SU-DHL-6 (cell line): Measurements from ENCODE around the gene PLIN5.

Experiments
- H2AFZ ChIP-seq: fragments of 200-600 bp; sonication (generic); 2 replicates; pipeline ENCODE4 v1.6.1; 2014; ENCODE audit warnings: low read depth, mild to moderate bottlenecking, moderate library complexity, mixed read lengths, antibody characterized with exemption, low read length; ENCODE audit not compliant: severe bottlenecking
- H3F3A ChIP-seq: fragments of 200-600 bp; shearing (Covaris generic); 2 replicates; pipeline ENCODE4 v1.6.0; 2016; ENCODE audit warnings: antibody characterized with exemption, mild to moderate bottlenecking; ENCODE audit not compliant: insufficient read depth
- H3K27ac ChIP-seq: fragments of 200-600 bp; sonication (generic); 2 replicates; pipeline ENCODE4 v1.5.1; 2016; ENCODE audit warnings: low read depth, mild to moderate bottlenecking, low read length, moderate library complexity, mixed read lengths
- H3K27me3 ChIP-seq: fragments of 200-600 bp; sonication (generic), shearing (Covaris generic); 2 replicates; pipeline ENCODE4 v1.6.0; 2014; ENCODE audit warnings: mild to moderate bottlenecking, low read length
- H3K36me3 ChIP-seq: fragments of 200-600 bp; sonication (generic); 2 replicates; pipeline ENCODE4 v1.6.1; 2014; ENCODE audit warnings: mild to moderate bottlenecking, low read length, mixed read lengths
- H3K4me2 ChIP-seq: fragments of 300-600, 200-600 bp; shearing (Covaris generic), sonication (generic); 2 replicates; pipeline ENCODE4 v1.6.0; 2014; ENCODE audit warnings: low read length, low read depth, mild to moderate bottlenecking; ENCODE audit not compliant: poor library complexity, severe bottlenecking
- H3K4me3 ChIP-seq: fragments of 200-600 bp; sonication (generic); 2 replicates; pipeline ENCODE4 v1.5.1; 2014; ENCODE audit warnings: antibody characterized with exemption, low read length, mild to moderate bottlenecking, mixed read lengths; ENCODE audit not compliant: insufficient read depth, poor library complexity, severe bottlenecking
- H3K79me2 ChIP-seq: fragments of 200-600 bp; sonication (generic); 2 replicates; pipeline ENCODE4 v1.6.1; 2014; ENCODE audit warnings: mild to moderate bottlenecking, low read length, moderate library complexity; ENCODE audit not compliant: insufficient read depth
- H3K9ac ChIP-seq: fragments of 200-600 bp; sonication (generic); 2 replicates; pipeline ENCODE4 v1.7.0; 2014; ENCODE audit warnings: mild to moderate bottlenecking, low read length
- H3K9me2 ChIP-seq: fragments of 200-600 bp; sonication (generic); replicated peaks from 2 replicates; pipeline ENCODE4 v1.6.1; 2014; ENCODE audit warnings: low read length; ENCODE audit not compliant: insufficient read depth
- H3K9me3 ChIP-seq: fragments of 200-600 bp; sonication (generic); 2 replicates; pipeline ENCODE4 v1.6.1; 2014; ENCODE audit warnings: low read length, mixed read lengths; ENCODE audit not compliant: insufficient read depth
- H4K20me1 ChIP-seq: fragments of 200-600 bp; sonication (generic); 2 replicates; pipeline ENCODE4 v1.6.1; 2014; ENCODE audit warnings: low read depth, mild to moderate bottlenecking, antibody characterized with exemption, low read length, moderate library complexity, mixed read lengths
- EZH2phosphoT487 ChIP-seq: fragments of 200-600 bp; sonication (generic), shearing (Covaris generic); conservative IDR thresholded peaks from 2 replicates; pipeline ENCODE4 v1.6.1; 2018; ENCODE audit warnings: mild to moderate bottlenecking, antibody characterized with exemption, low read length, moderate library complexity, mixed read lengths
- TF ChIP-seq, protein P1 (sequence below): fragments of 200-600 bp; sonication (generic); IDR thresholded peaks from one replicate; pipeline ENCODE4 v1.5.1; 2017; ENCODE audit warnings: antibody characterized with exemption, mild to moderate bottlenecking, low read length, moderate library complexity; ENCODE audit not compliant: insufficient read depth, poor library complexity, severe bottlenecking

Gene PLIN5

DNA sequence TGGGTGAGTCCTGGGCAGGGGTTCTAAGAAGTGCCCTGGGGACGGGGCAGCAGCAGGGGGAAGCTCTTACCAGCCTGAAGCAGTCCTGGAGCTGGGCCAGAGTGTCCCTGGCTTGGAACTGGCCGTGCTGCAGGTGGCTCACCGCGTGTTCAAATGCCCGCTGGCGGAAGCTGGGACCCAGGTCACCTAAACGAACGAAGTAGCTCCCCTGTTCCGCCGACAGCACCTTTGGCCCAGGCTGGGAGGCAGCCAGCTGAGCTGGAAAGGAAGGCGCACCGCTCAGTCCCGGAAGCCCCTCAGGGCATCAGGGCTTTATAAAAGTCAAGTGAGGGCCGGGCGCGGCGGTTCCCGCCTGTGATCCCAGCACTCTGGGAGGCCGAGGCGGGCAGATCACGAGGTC, 26.3 kb downstream of the PLIN5 start:
- no peak overlapping the region for H2AFZ ChIP-seq
- H3K27ac ChIP-seq = no peak overlapping the region
- H3K36me3 ChIP-seq = no peaks in the 10 kb centered on the region
- H3K9ac ChIP-seq = no peak overlapping the region
- TF ChIP-seq, protein P1, sequence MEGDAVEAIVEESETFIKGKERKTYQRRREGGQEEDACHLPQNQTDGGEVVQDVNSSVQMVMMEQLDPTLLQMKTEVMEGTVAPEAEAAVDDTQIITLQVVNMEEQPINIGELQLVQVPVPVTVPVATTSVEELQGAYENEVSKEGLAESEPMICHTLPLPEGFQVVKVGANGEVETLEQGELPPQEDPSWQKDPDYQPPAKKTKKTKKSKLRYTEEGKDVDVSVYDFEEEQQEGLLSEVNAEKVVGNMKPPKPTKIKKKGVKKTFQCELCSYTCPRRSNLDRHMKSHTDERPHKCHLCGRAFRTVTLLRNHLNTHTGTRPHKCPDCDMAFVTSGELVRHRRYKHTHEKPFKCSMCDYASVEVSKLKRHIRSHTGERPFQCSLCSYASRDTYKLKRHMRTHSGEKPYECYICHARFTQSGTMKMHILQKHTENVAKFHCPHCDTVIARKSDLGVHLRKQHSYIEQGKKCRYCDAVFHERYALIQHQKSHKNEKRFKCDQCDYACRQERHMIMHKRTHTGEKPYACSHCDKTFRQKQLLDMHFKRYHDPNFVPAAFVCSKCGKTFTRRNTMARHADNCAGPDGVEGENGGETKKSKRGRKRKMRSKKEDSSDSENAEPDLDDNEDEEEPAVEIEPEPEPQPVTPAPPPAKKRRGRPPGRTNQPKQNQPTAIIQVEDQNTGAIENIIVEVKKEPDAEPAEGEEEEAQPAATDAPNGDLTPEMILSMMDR = no peak
- TF ChIP-seq EZH2phosphoT487 = no peak
- no peaks in the 10 kb centered on the region for H3K79me2 ChIP-seq
- H3K4me3 ChIP-seq = no peak overlapping the region
- H3K4me2 ChIP-seq = no peak overlapping the region
- H3K27me3 ChIP-seq = no peaks in the 10 kb centered on the region
- H3K9me2 ChIP-seq = no peaks in the 10 kb centered on the region
- H4K20me1 ChIP-seq = no peaks in the 10 kb centered on the region
- no peaks in the 10 kb centered on the region for H3K9me3 ChIP-seq
- no peaks in the 10 kb centered on the region for H3F3A ChIP-seq

DNA sequence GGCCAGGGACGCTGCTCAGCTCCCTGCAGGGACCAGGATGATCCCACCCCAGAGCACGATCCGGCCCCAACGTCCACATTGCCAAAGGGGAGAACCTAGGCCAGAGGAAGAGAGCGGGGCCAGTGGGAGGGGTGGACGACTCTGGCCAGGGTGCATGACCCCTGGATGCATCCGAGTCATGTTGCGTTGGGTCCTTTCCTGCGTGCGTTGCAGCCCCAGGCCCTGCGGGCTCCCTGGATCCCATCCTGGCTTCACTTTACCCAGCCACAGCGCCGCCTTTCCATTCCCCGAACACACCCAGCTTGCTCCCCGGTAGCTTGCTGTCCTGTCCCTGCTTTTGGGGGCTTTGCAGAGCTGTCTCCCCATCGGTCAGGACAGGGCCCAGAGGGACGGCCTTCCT, 27.2 kb downstream of the PLIN5 start:
- no peak overlapping the region for H3K27ac ChIP-seq
- no peaks in the 10 kb centered on the region for H3K27me3 ChIP-seq

DNA sequence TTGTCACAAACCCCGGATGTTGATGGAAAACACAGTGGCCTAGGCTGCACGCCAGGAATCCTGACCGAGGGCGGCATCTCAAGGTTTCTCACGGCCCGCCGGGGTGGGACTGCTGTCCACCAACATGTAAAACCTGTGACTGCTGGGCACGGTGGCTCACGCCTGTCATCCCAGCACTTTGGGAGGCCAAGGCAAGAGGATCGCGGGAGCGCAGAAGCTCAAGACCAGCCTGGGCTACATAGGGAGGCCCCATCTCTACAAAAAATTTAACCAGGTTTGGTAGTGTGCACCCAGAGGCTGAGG, 27.9 kb downstream of the PLIN5 start:
- H3K27ac ChIP-seq = no peak overlapping the region
- TF ChIP-seq EZH2phosphoT487 = no peak
- TF ChIP-seq, protein P1 = no peak
- H3K9me3 ChIP-seq = no peaks in the 10 kb centered on the region
- no peaks in the 10 kb centered on the region for H3K36me3 ChIP-seq
- no peak overlapping the region for H3K4me3 ChIP-seq
- H2AFZ ChIP-seq = no peak overlapping the region
- no peak overlapping the region for H3K9ac ChIP-seq
- H3K79me2 ChIP-seq = no peaks in the 10 kb centered on the region
- no peak overlapping the region for H3K4me2 ChIP-seq
- no peaks in the 10 kb centered on the region for H3F3A ChIP-seq
- H3K9me2 ChIP-seq = no peaks in the 10 kb centered on the region
- no peaks in the 10 kb centered on the region for H4K20me1 ChIP-seq
- no peaks in the 10 kb centered on the region for H3K27me3 ChIP-seq

More for the DNA sequence above, 27.2 kb downstream of the PLIN5 start:
- no peaks in the 10 kb centered on the region for H3K9me2 ChIP-seq
- no peaks in the 10 kb centered on the region for H4K20me1 ChIP-seq
- no peak overlapping the region for H3K4me3 ChIP-seq
- no peaks in the 10 kb centered on the region for H3F3A ChIP-seq
- TF ChIP-seq, protein P1 = no peak
- TF ChIP-seq EZH2phosphoT487 = no peak
- H3K4me2 ChIP-seq = no peak overlapping the region
- no peak overlapping the region for H2AFZ ChIP-seq
- no peaks in the 10 kb centered on the region for H3K9me3 ChIP-seq
- H3K9ac ChIP-seq = no peak overlapping the region
- H3K79me2 ChIP-seq = no peaks in the 10 kb centered on the region
- H3K36me3 ChIP-seq = no peaks in the 10 kb centered on the region
